Hepatocyte (in vitro differentiated cells): ENCODE data around the gene DEPDC5.
"Not testable (repeated sequence)": the region's sequence is repeated elsewhere in the genome, so short reads cannot be mapped to it uniquely, and the experiment has no call there.

Experiments used
- EZH2phosphoT487 ChIP-seq: fragments of 200-600 bp; sonication (generic); IDR thresholded peaks from one replicate; pipeline ENCODE4 v1.6.1; 2018; ENCODE audit warnings: antibody characterized with exemption, mild to moderate bottlenecking, low read depth, moderate library complexity; ENCODE audit not compliant: unreplicated experiment, severe bottlenecking
- TF ChIP-seq, protein P1 (sequence below): fragments of 200-600 bp; sonication (generic); IDR thresholded peaks from 2 replicates; pipeline ENCODE4 v1.5.1; 2016; ENCODE audit warnings: antibody characterized with exemption, mild to moderate bottlenecking; ENCODE audit not compliant: poor library complexity

DNA sequence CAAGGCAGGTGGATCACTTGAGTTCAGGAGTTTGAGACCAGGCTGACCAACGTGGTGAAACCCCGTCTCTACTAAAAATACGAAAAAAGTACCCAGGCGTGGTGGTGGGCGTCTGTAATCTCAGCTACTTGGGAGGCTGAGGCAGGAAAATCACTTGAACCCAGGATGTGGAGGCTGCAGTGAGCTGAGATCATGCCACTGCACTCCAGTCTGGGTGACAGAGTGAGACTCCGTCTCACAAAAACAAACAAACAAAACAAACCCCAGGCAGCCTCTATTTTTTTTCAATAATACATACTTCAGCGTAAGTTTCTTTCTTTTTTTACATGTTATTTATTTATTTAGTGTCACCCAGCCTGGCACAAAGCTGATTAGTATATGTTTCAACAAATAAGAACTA lies 60.1 kb downstream of the DEPDC5 start:
- TF ChIP-seq, protein P1, sequence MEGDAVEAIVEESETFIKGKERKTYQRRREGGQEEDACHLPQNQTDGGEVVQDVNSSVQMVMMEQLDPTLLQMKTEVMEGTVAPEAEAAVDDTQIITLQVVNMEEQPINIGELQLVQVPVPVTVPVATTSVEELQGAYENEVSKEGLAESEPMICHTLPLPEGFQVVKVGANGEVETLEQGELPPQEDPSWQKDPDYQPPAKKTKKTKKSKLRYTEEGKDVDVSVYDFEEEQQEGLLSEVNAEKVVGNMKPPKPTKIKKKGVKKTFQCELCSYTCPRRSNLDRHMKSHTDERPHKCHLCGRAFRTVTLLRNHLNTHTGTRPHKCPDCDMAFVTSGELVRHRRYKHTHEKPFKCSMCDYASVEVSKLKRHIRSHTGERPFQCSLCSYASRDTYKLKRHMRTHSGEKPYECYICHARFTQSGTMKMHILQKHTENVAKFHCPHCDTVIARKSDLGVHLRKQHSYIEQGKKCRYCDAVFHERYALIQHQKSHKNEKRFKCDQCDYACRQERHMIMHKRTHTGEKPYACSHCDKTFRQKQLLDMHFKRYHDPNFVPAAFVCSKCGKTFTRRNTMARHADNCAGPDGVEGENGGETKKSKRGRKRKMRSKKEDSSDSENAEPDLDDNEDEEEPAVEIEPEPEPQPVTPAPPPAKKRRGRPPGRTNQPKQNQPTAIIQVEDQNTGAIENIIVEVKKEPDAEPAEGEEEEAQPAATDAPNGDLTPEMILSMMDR = not testable (repeated sequence)
- not testable (repeated sequence) for TF ChIP-seq EZH2phosphoT487
